Measurements from ENCODE around the gene RXFP2.

RXFP2 gene, protein sequence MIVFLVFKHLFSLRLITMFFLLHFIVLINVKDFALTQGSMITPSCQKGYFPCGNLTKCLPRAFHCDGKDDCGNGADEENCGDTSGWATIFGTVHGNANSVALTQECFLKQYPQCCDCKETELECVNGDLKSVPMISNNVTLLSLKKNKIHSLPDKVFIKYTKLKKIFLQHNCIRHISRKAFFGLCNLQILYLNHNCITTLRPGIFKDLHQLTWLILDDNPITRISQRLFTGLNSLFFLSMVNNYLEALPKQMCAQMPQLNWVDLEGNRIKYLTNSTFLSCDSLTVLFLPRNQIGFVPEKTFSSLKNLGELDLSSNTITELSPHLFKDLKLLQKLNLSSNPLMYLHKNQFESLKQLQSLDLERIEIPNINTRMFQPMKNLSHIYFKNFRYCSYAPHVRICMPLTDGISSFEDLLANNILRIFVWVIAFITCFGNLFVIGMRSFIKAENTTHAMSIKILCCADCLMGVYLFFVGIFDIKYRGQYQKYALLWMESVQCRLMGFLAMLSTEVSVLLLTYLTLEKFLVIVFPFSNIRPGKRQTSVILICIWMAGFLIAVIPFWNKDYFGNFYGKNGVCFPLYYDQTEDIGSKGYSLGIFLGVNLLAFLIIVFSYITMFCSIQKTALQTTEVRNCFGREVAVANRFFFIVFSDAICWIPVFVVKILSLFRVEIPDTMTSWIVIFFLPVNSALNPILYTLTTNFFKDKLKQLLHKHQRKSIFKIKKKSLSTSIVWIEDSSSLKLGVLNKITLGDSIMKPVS

DNA sequence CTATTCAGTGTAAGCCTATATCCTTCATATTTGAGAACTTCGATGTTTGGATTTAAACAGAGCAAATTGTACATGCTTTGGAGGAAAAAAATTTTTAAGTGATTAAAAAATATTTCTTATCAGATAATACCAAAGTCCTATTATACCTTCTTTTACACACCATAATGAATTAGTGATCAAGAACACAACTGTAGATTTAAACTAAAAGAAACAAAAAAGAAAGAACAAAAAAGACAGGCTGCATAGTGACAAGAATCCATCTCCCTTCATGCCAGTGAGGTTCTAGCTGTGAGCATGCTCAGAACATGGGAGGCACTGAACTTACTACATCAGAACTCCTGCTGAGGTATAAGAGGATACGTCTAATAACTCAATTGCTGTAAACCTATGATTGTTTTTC is at the start of gene RXFP2:
TSS of gene RXFP2 (plus strand) at position 301 of the 400 bp plus-strand sequence. CDS start at position 388, 87 bp downstream.
- H3K27me3 ChIP-seq (ENCODE audit: insufficient read depth, low read length, poor library complexity) = peaks cover 15% of the 10 kb centered on the region
- ATAC-seq (ENCODE audit: insufficient read depth, low read depth) (no peak), DNase-seq (no peak)
- no peaks in the 10 kb centered on the region for H3K9me3 ChIP-seq (ENCODE audit: insufficient read depth, low read length, severe bottlenecking)
- no peaks in the 10 kb centered on the region for H3K79me2 ChIP-seq (ENCODE audit: insufficient read depth, low read length)
- H4K20me1 ChIP-seq (ENCODE audit: insufficient read depth, low read length) = no peaks in the 10 kb centered on the region
- no peaks in the 10 kb centered on the region for H3K4me1 ChIP-seq (ENCODE audit: insufficient read depth, low read length)
- TF ChIP-seq, protein P1, sequence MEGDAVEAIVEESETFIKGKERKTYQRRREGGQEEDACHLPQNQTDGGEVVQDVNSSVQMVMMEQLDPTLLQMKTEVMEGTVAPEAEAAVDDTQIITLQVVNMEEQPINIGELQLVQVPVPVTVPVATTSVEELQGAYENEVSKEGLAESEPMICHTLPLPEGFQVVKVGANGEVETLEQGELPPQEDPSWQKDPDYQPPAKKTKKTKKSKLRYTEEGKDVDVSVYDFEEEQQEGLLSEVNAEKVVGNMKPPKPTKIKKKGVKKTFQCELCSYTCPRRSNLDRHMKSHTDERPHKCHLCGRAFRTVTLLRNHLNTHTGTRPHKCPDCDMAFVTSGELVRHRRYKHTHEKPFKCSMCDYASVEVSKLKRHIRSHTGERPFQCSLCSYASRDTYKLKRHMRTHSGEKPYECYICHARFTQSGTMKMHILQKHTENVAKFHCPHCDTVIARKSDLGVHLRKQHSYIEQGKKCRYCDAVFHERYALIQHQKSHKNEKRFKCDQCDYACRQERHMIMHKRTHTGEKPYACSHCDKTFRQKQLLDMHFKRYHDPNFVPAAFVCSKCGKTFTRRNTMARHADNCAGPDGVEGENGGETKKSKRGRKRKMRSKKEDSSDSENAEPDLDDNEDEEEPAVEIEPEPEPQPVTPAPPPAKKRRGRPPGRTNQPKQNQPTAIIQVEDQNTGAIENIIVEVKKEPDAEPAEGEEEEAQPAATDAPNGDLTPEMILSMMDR (IDR thresholded peaks at IDR 0.05; ENCODE audit: borderline replicate concordance, extremely low read depth, low read length, poor library complexity, severe bottlenecking) = no peak
- TF ChIP-seq EZH2 (IDR thresholded peaks at IDR 0.05; ENCODE audit: borderline replicate concordance, low read depth, low read length, severe bottlenecking) = no peak
- H3K9ac ChIP-seq (ENCODE audit: low read depth, low read length) = no peak within 1 kb of the TSS
- no peak within 1 kb of the TSS for H3K27ac ChIP-seq (ENCODE audit: low read length)
- H3K4me3 ChIP-seq (ENCODE audit: low read depth in 1 of 2, low read length in 2 of 2) = no peak within 1 kb of the TSS
- H3K4me2 ChIP-seq (ENCODE audit: insufficient read depth, low read length) = no peak within 1 kb of the TSS
- H2AFZ ChIP-seq (ENCODE audit: low read depth, low read length) = no peak within 1 kb of the TSS
- no peaks in the 10 kb centered on the region for H3K36me3 ChIP-seq (ENCODE audit: insufficient read depth, low read length)

DNA sequence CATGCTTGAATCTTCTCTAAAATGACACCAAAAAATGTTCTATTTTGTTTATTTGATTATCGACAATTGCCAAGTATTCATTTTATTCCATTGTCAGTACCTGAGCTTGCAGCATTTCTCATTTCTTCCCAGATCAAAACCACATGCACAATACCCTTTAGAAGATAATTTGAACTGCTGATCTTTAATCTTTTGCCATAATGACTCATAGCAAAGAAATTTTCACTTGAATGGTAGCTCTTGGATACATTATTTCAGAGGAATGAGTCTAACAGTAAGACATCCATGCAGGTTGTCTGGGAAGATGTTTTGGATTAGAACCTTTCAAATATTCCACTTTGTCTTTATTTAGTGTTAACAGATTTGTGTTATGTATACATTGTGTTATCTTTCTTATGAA is 42.0 kb upstream of the RXFP2 start:
- Histone ChIP-seq H3K27ac (ENCODE audit: low read length) (no peak overlapping the region), H3K4me2 (ENCODE audit: insufficient read depth, low read length) (no peak overlapping the region), H4K20me1 (ENCODE audit: insufficient read depth, low read length) (no peaks in the 10 kb centered on the region), H3K4me3 (ENCODE audit: low read depth in 1 of 2, low read length in 2 of 2) (no peak overlapping the region), H3K9me3 (ENCODE audit: insufficient read depth, low read length, severe bottlenecking) (no peaks in the 10 kb centered on the region), H3K9ac (ENCODE audit: low read depth, low read length) (no peak overlapping the region), H3K36me3 (ENCODE audit: insufficient read depth, low read length) (no peaks in the 10 kb centered on the region), H3K27me3 (ENCODE audit: insufficient read depth, low read length, poor library complexity) (peaks cover 13% of the 10 kb centered on the region), H3K79me2 (ENCODE audit: insufficient read depth, low read length) (no peaks in the 10 kb centered on the region), H3K4me1 (ENCODE audit: insufficient read depth, low read length) (no peaks in the 10 kb centered on the region), H2AFZ (ENCODE audit: low read depth, low read length) (no peak overlapping the region)
- no peak for TF ChIP-seq EZH2 (IDR thresholded peaks at IDR 0.05; ENCODE audit: borderline replicate concordance, low read depth, low read length, severe bottlenecking)
- TF ChIP-seq, protein P1 (IDR thresholded peaks at IDR 0.05; ENCODE audit: borderline replicate concordance, extremely low read depth, low read length, poor library complexity, severe bottlenecking) = no peak
- no peak for ATAC-seq (ENCODE audit: insufficient read depth, low read depth)
- DNase-seq = no peak

DNA sequence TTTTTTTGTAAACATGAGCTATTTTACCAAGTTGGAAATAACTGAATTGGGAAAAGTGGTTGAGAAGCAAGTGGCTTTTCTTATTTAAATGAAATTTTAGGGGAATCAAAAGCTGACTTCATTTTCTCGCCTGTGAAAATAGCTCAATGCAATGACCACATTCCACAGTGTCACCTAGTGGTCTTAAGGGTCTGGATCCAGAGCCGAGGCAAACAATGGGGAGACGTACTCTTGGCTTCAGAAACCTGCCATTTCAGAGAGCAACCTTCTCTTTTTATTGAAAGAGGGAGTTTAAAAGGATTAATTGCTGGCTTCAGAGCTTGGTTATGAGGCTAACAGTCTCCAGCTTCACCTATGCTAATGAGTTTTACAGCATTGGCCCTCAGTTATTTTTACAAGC is 39.7 kb upstream of the RXFP2 start:
- H2AFZ ChIP-seq (ENCODE audit: low read depth, low read length) = no peak overlapping the region
- no peak overlapping the region for H3K4me2 ChIP-seq (ENCODE audit: insufficient read depth, low read length)
- H3K36me3 ChIP-seq (ENCODE audit: insufficient read depth, low read length) = no peaks in the 10 kb centered on the region
- TF ChIP-seq, protein P1 (IDR thresholded peaks at IDR 0.05; ENCODE audit: borderline replicate concordance, extremely low read depth, low read length, poor library complexity, severe bottlenecking) = peak; percentile 15
- no peak for TF ChIP-seq EZH2 (IDR thresholded peaks at IDR 0.05; ENCODE audit: borderline replicate concordance, low read depth, low read length, severe bottlenecking)
- H4K20me1 ChIP-seq (ENCODE audit: insufficient read depth, low read length) = no peaks in the 10 kb centered on the region
- no peaks in the 10 kb centered on the region for H3K4me1 ChIP-seq (ENCODE audit: insufficient read depth, low read length)
- no peaks in the 10 kb centered on the region for H3K9me3 ChIP-seq (ENCODE audit: insufficient read depth, low read length, severe bottlenecking)
- no peaks in the 10 kb centered on the region for H3K79me2 ChIP-seq (ENCODE audit: insufficient read depth, low read length)
- H3K9ac ChIP-seq (ENCODE audit: low read depth, low read length) = no peak overlapping the region
- no peak overlapping the region for H3K4me3 ChIP-seq (ENCODE audit: low read depth in 1 of 2, low read length in 2 of 2)
- ATAC-seq (ENCODE audit: insufficient read depth, low read depth) (no peak), DNase-seq (no peak)
- peaks cover 18% of the 10 kb centered on the region for H3K27me3 ChIP-seq (ENCODE audit: insufficient read depth, low read length, poor library complexity)
- H3K27ac ChIP-seq (ENCODE audit: low read length) = no peak overlapping the region

All from DND-41 (cell line).